A673 (cell line): ENCODE data around the gene KRI1. TPM values are rescaled to one million over a fixed set of nuclear protein-coding genes. Genes with fewer than 3 reads are reported as not detected.

Experiments
- BruUV-seq: library from RNA; stranded (reverse); fragments of 400-500 nt; replicated peaks from 2 replicates; lab custom pipeline; 2021; lab: Mats Ljungman, UMichigan
- CTCF ChIA-PET: fragments of 300-600 bp; sonication (Branson Sonifier 250); formaldehyde crosslinking; loops from one replicate; lab custom pipeline; 2022; ENCODE audit warnings: antibody characterized with exemption; lab: Charles Lee
- POLR2A ChIA-PET: fragments of 300-600 bp; sonication (Branson Sonifier 250); formaldehyde crosslinking; loops from one replicate; lab custom pipeline; 2022; ENCODE audit warnings: antibody characterized with exemption; ENCODE audit not compliant: low non-redundant PET; lab: Charles Lee
- DNase-seq: peaks from one replicate; pipeline ENCODE4 v3.0.0-alpha.2; 2015; ENCODE audit warnings: low spot score
- H3K27ac ChIP-seq: fragments of 200-600 bp; sonication (generic); 2 replicates; pipeline ENCODE4 v1.5.1; 2016; ENCODE audit warnings: mixed run types, low read depth, mild to moderate bottlenecking, mixed read lengths, antibody characterized with exemption, low read length; ENCODE audit not compliant: poor library complexity, severe bottlenecking
- H3K27me3 ChIP-seq: fragments of 200-600 bp; sonication (generic); replicated peaks from 2 replicates; pipeline ENCODE4 v1.6.1; 2017; ENCODE audit warnings: mixed run types, low read depth, mild to moderate bottlenecking, mixed read lengths, antibody characterized with exemption, low read length; ENCODE audit not compliant: insufficient read depth, poor library complexity
- H3K36me3 ChIP-seq: fragments of 200-600 bp; sonication (generic); 2 replicates; pipeline ENCODE4 v1.6.1; 2016; ENCODE audit warnings: mixed run types, mild to moderate bottlenecking, mixed read lengths, antibody characterized with exemption, low read length; ENCODE audit not compliant: insufficient read depth, poor library complexity, severe bottlenecking
- H3K4me1 ChIP-seq: fragments of 200-600 bp; sonication (generic); 2 replicates; pipeline ENCODE4 v1.6.1; 2017; ENCODE audit warnings: mixed run types, mild to moderate bottlenecking, mixed read lengths, antibody characterized with exemption, low read length; ENCODE audit not compliant: insufficient read depth, poor library complexity, severe bottlenecking
- H3K4me3 ChIP-seq: fragments of 200-600 bp; sonication (generic); 2 replicates; pipeline ENCODE4 v1.5.1; 2016; ENCODE audit warnings: low read depth, mixed run types, mild to moderate bottlenecking, mixed read lengths, low read length; ENCODE audit not compliant: poor library complexity, severe bottlenecking
- H3K9me3 ChIP-seq: fragments of 200-600 bp; sonication (generic); 2 replicates; pipeline ENCODE4 v1.6.1; 2016; ENCODE audit warnings: mixed run types, low read depth, mild to moderate bottlenecking, mixed read lengths, antibody characterized with exemption, low read length; ENCODE audit not compliant: poor library complexity, severe bottlenecking
- CTCF ChIP-seq: fragments of 300-800, 200-600 bp; sonication (generic); conservative IDR thresholded peaks from 2 replicates; pipeline ENCODE4 v1.5.1; 2017; ENCODE audit warnings: low read depth, mild to moderate bottlenecking, antibody characterized with exemption, low read length, moderate library complexity, mixed read lengths
- EZH2 ChIP-seq: fragments of 200-600 bp; sonication (generic); IDR thresholded peaks from 2 replicates; pipeline ENCODE4 v1.6.1; 2017; ENCODE audit warnings: borderline replicate concordance, low read depth, mild to moderate bottlenecking, mixed read lengths, antibody characterized with exemption, low read length; ENCODE audit not compliant: poor library complexity, severe bottlenecking
- intact Hi-C: fragments of 100-400 bp; cut with micrococcal nuclease; formaldehyde crosslinking; loops from one replicate; pipeline ENCODE4 v1.10.0; 2022; ENCODE audit not compliant: unreplicated experiment
- total RNA-seq: library from RNA; stranded (reverse); gene quantifications from 2 replicates; pipeline ENCODE4 v1.2.3, GENCODE V29; 2021

The KRI1 gene
- total RNA-seq, 1 experiment from 2014 or later, result 47.8 TPM

- TF ChIP-seq CTCF (no peak), EZH2 (no peak)
- CTCF ChIA-PET, result no interaction called here
- intact Hi-C loops, result no loop called here
Measured at GRCh38 chr19:10562609-10563008, 3.2 kb downstream of the KRI1 start.

GRCh38 chr19:10560154-10560553 lies 5.7 kb downstream of the KRI1 start:
- no TSS peak for BruUV-seq
- CTCF ChIA-PET, result no interaction called here

More at GRCh38 chr19:10562609-10563008, 3.2 kb downstream of the KRI1 start:
- no TSS peak for BruUV-seq
- Histone ChIP-seq H3K4me1 (peaks cover 23% of the 10 kb centered on the region), H3K27me3 (no peaks in the 10 kb centered on the region), H3K4me3 (no peak overlapping the region), H3K27ac (no peak overlapping the region), H3K36me3 (peaks cover 53% of the 10 kb centered on the region), H3K9me3 (no peaks in the 10 kb centered on the region)
- POLR2A ChIA-PET, result no interaction called here
- no peak for DNase-seq

GRCh38 chr19:10557603-10558197 lies 8.1 kb downstream of the KRI1 start:
- no peaks in the 10 kb centered on the region for H3K27me3 ChIP-seq
- peaks cover 90% of the 10 kb centered on the region for H3K36me3 ChIP-seq
- no TSS peak for BruUV-seq
- no peak overlapping the region for H3K4me3 ChIP-seq
- no peak overlapping the region for H3K27ac ChIP-seq
- ChIA-PET POLR2A (no interaction called here), CTCF (no interaction called here)
- H3K9me3 ChIP-seq, result no peaks in the 10 kb centered on the region
- intact Hi-C loops, result no loop called here
- no peaks in the 10 kb centered on the region for H3K4me1 ChIP-seq
- TF ChIP-seq EZH2 (no peak), CTCF (no peak)
- no peak for DNase-seq

More at GRCh38 chr19:10560154-10560553, 5.7 kb downstream of the KRI1 start:
- H3K9me3 ChIP-seq, result no peaks in the 10 kb centered on the region
- DNase-seq, result no peak
- TF ChIP-seq EZH2 (no peak), CTCF (no peak)
- H3K4me3 ChIP-seq, result no peak overlapping the region
- H3K4me1 ChIP-seq, result peaks cover 6% of the 10 kb centered on the region
- H3K27me3 ChIP-seq, result no peaks in the 10 kb centered on the region
- intact Hi-C loops, result no loop called here
- peaks cover 72% of the 10 kb centered on the region for H3K36me3 ChIP-seq
- POLR2A ChIA-PET, result interaction anchor here (0.6 kb wide), 1 partner anchor 23 kb away, joined by 3 read pairs; no protein-coding TSS in a partner anchor
- no peak overlapping the region for H3K27ac ChIP-seq
